Astrocyte (in vitro differentiated cells and primary cell): ENCODE results near the gene CCDC120. TPM values are rescaled to one million over a fixed set of nuclear protein-coding genes. Genes with fewer than 3 reads are reported as not detected.

ENCODE experiments used
- DNase-seq: peaks from one replicate; pipeline ENCODE4 v3.0.0-alpha.2; 2010; ENCODE audit warnings: low read depth
- FAIRE-seq: peaks from 2 replicates; lab custom pipeline; 2011; peaks lifted over from hg19 to GRCh38; lab: Jason Lieb, UNC
- H2AFZ ChIP-seq: 2 replicates; pipeline ENCODE4 v1.6.0; 2012; ENCODE audit warnings: low read depth, low read length, inconsistent platforms
- H3K27ac ChIP-seq: 2 replicates; pipeline ENCODE4 v1.5.1; 2011; ENCODE audit warnings: low read depth, low read length, inconsistent platforms
- H3K27me3 ChIP-seq: 2 replicates; pipeline ENCODE4 v1.6.0; 2011; ENCODE audit warnings: low read length, inconsistent platforms; ENCODE audit not compliant: insufficient read depth
- H3K36me3 ChIP-seq: 2 replicates; pipeline ENCODE4 v1.5.1; 2011; ENCODE audit warnings: low read length, inconsistent platforms; ENCODE audit not compliant: insufficient read depth
- H3K4me1 ChIP-seq: 2 replicates; pipeline ENCODE4 v1.5.1; 2011; ENCODE audit warnings: low read length, inconsistent platforms; ENCODE audit not compliant: insufficient read depth
- H3K4me2 ChIP-seq: 2 replicates; pipeline ENCODE4 v1.6.0; 2012; ENCODE audit warnings: low read length, inconsistent platforms
- H3K4me3 ChIP-seq: 2 replicates; pipeline ENCODE4 v1.5.1; 2011; ENCODE audit warnings: low read depth, mild to moderate bottlenecking, low read length, inconsistent platforms; ENCODE audit not compliant: insufficient read depth
- H3K79me2 ChIP-seq: 2 replicates; pipeline ENCODE4 v1.6.0; 2012; ENCODE audit warnings: mild to moderate bottlenecking, low read length, inconsistent platforms; ENCODE audit not compliant: insufficient read depth
- H3K9ac ChIP-seq: 2 replicates; pipeline ENCODE4 v1.6.0; 2012; ENCODE audit warnings: mild to moderate bottlenecking, low read length, inconsistent platforms
- H3K9me3 ChIP-seq: 2 replicates; pipeline ENCODE4 v1.5.1; 2012; ENCODE audit warnings: low read depth, mild to moderate bottlenecking, low read length, inconsistent platforms; ENCODE audit not compliant: insufficient read depth
- H4K20me1 ChIP-seq: 2 replicates; pipeline ENCODE4 v1.6.0; 2012; ENCODE audit warnings: low read length, inconsistent platforms; ENCODE audit not compliant: insufficient read depth
- H3K27ac Mint-ChIP-seq: one replicate; pipeline ENCODE4 v1.8.0; 2021; ENCODE audit warnings: mild to moderate bottlenecking, mixed read lengths; ENCODE audit not compliant: unreplicated experiment
- H3K27me3 Mint-ChIP-seq: one replicate; pipeline ENCODE4 v1.8.0; 2021; ENCODE audit warnings: low read depth, mixed read lengths; ENCODE audit not compliant: unreplicated experiment
- H3K36me3 Mint-ChIP-seq: one replicate; pipeline ENCODE4 v1.8.0; 2021; ENCODE audit warnings: low read depth, mixed read lengths; ENCODE audit not compliant: unreplicated experiment
- H3K4me1 Mint-ChIP-seq: one replicate; pipeline ENCODE4 v1.8.0; 2021; ENCODE audit warnings: low read depth, mixed read lengths; ENCODE audit not compliant: unreplicated experiment
- H3K4me3 Mint-ChIP-seq: one replicate; pipeline ENCODE4 v1.8.0; 2021; ENCODE audit warnings: mild to moderate bottlenecking, moderate library complexity, mixed read lengths; ENCODE audit not compliant: unreplicated experiment
- H3K9me3 Mint-ChIP-seq: one replicate; pipeline ENCODE4 v1.8.0; 2021; ENCODE audit warnings: mild to moderate bottlenecking, mixed read lengths; ENCODE audit not compliant: unreplicated experiment
- CTCF ChIP-seq: IDR thresholded peaks from 2 replicates; pipeline ENCODE4 v1.5.1; 2011; ENCODE audit warnings: low read depth, mild to moderate bottlenecking, inconsistent platforms, low read length, moderate library complexity; ENCODE audit not compliant: insufficient read depth
- EZH2 ChIP-seq: IDR thresholded peaks from 2 replicates; pipeline ENCODE4 v1.6.1; 2012; ENCODE audit warnings: mild to moderate bottlenecking, low read length, inconsistent platforms; ENCODE audit not compliant: insufficient read depth
- total RNA-seq: library from RNA; stranded (reverse); gene quantifications from 2 replicates; pipeline ENCODE4 v1.2.1, GENCODE V29; 2021

The CCDC120 gene
- total RNA-seq, 1 donor from 2014 or later: 8.2 TPM

GRCh38 chrX:49064303-49064702 lies 5.5 kb downstream of the CCDC120 start:
- DNase-seq: no peak
- no peak for FAIRE-seq
- Histone ChIP-seq H3K9me3 (no peaks in the 10 kb centered on the region), H3K79me2 (no peaks in the 10 kb centered on the region), H3K27ac (no peak overlapping the region), H3K27me3 (no peaks in the 10 kb centered on the region), H3K36me3 (no peaks in the 10 kb centered on the region), H3K9ac (no peak overlapping the region), H4K20me1 (no peaks in the 10 kb centered on the region), H2AFZ (no peak overlapping the region), H3K4me2 (no peak overlapping the region), H3K4me1 (no peaks in the 10 kb centered on the region), H3K4me3 (no peak overlapping the region)
- no peaks in the 10 kb centered on the region for H3K9me3 Mint-ChIP-seq
- no peaks in the 10 kb centered on the region for H3K27me3 Mint-ChIP-seq
- H3K27ac Mint-ChIP-seq: no peak overlapping the region
- no peaks in the 10 kb centered on the region for H3K36me3 Mint-ChIP-seq
- TF ChIP-seq CTCF (no peak), EZH2 (no peak)
- no peak overlapping the region for H3K4me3 Mint-ChIP-seq
- no peaks in the 10 kb centered on the region for H3K4me1 Mint-ChIP-seq

- H3K36me3 ChIP-seq: no peaks in the 10 kb centered on the region
- Mint-ChIP-seq H3K27me3 (no peaks in the 10 kb centered on the region), H3K9me3 (no peaks in the 10 kb centered on the region), H3K36me3 (no peaks in the 10 kb centered on the region), H3K4me3 (no peak overlapping the region), H3K27ac (no peak overlapping the region), H3K4me1 (no peaks in the 10 kb centered on the region)
- no peak for TF ChIP-seq CTCF
- no peak for TF ChIP-seq EZH2
- no peaks in the 10 kb centered on the region for H3K9me3 ChIP-seq
- no peaks in the 10 kb centered on the region for H4K20me1 ChIP-seq
- H2AFZ ChIP-seq: no peak overlapping the region
- no peaks in the 10 kb centered on the region for H3K27me3 ChIP-seq
- H3K4me2 ChIP-seq: no peak overlapping the region
- H3K9ac ChIP-seq: no peak overlapping the region
- H3K79me2 ChIP-seq: no peaks in the 10 kb centered on the region
- H3K4me3 ChIP-seq: no peak overlapping the region
- H3K27ac ChIP-seq: no peak overlapping the region
- no peaks in the 10 kb centered on the region for H3K4me1 ChIP-seq
- FAIRE-seq: no peak
- DNase-seq: no peak
Observed at GRCh38 chrX:49064735-49065134, 5.9 kb downstream of the CCDC120 start.

- Histone ChIP-seq H3K4me3 (no peak overlapping the region), H2AFZ (no peak overlapping the region), H3K4me1 (no peaks in the 10 kb centered on the region), H3K27me3 (no peaks in the 10 kb centered on the region), H4K20me1 (peaks cover 6% of the 10 kb centered on the region), H3K36me3 (no peaks in the 10 kb centered on the region), H3K79me2 (peaks cover 3% of the 10 kb centered on the region), H3K9ac (no peak overlapping the region), H3K27ac (no peak overlapping the region), H3K4me2 (no peak overlapping the region), H3K9me3 (no peaks in the 10 kb centered on the region)
- Mint-ChIP-seq H3K4me1 (no peaks in the 10 kb centered on the region), H3K36me3 (peaks cover under 1% of the 10 kb centered on the region), H3K27me3 (no peaks in the 10 kb centered on the region), H3K4me3 (no peak overlapping the region), H3K9me3 (no peaks in the 10 kb centered on the region), H3K27ac (peak overlapping the region; percentile 58)
- no peak for TF ChIP-seq EZH2
- TF ChIP-seq CTCF: no peak
- DNase-seq: no peak
- peak; percentile 49 for FAIRE-seq
Observed at GRCh38 chrX:49066278-49066677, 7.5 kb downstream of the CCDC120 start.
